Stimulated activated CD4-positive, alpha-beta T cell treated with anti-CD3 and anti-CD28 coated beads, Interleukin-12 subunit alpha, Interleukin-12 subunit beta, amount 100 ng/mL, for 4 hours (primary cell): Measurements from ENCODE around the gene TMEM82.
A peak's percentile ranks its signal among the peaks of the same experiment; 100 is the strongest.
"Not testable (repeated sequence)": the region's sequence is repeated elsewhere in the genome, so short reads cannot be mapped to it uniquely, and the experiment has no call there.

Experiments
- DNase-seq: peaks from one replicate; pipeline ENCODE4 v3.0.0-alpha.2; 2020

The TMEM82 gene

DNA sequence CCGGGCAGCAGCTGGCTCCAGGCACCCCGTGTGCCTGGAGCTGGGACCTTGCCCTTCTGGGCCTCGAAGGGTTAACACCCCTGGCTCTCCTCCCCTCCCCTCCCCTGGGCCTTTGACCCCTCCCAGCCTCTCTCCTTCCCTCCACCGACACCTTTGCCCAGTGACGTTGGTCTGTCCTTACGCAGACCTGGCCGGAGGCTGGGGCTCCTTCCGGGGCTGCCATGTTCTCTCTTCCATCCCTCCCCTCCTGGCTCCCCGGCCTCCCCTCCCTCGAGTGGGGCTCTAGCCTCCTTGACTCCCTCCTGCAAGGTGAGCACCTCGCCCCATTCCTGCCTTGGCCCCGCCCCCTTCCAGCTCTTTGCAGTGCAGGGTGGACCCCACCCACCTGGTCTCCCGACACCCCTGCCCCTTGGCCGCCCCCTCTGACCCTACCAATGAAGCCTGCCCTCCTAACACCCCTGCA is at the start of gene TMEM82:
TMEM82 (plus strand) TSS at position 161 of the 463 bp plus-strand sequence; CDS start at position 222, 61 bp downstream.
- no peak for DNase-seq

GRCh38 chr1:15693371-15693770 is 48.9 kb upstream of the TMEM82 start:
- DNase-seq: no peak

DNA sequence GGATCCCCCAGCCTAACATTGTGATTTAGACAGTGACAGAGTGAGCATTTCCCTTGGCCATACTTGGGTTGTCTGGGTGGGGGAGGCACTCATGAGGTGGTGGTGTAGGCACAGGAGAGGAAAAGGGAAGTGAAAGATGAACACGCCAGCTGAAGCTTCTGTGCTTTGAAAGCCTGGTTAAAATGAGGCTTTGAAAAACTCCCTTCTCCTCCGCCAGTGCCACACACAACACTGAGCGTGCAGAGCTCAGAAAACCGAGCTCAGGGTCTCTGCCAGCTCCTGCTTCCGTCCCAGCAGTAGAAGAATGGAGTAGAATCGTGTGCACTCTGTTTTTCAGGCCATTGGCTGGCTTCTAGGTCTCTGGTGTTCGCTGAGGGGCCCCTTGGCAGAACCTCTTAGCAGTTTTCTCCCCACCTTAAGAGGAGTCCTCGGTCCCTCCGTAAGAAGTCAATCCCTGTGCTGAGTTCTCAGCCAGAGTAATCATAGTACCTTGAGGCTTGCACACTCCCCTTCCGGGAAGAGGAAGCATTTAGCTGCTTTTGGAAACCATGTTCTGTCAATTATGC is 45.3 kb upstream of the TMEM82 start:
- DNase-seq: peak; percentile 16

- no peak for DNase-seq
Observed at GRCh38 chr1:15698201-15698600, 44.1 kb upstream of the TMEM82 start.

DNA sequence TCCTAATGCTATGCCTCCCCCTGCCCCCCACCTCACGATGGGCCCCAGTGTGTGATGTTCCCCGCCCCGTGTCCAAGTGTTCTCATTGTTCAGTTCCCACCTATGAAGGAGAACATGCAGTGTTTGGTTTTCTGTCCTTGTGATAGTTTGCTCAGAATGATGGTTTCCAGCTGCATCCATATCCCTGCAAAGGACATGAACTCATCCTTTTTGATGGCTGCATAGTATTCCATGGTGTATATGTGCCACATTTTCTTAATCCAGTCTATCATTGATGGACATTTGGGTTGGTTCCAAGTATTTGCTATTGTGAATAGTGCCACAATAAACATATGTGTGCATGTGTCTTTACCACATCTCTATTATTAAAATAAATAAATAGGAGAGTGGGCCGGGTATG is 43.0 kb upstream of the TMEM82 start:
- DNase-seq: not testable (repeated sequence)

DNA sequence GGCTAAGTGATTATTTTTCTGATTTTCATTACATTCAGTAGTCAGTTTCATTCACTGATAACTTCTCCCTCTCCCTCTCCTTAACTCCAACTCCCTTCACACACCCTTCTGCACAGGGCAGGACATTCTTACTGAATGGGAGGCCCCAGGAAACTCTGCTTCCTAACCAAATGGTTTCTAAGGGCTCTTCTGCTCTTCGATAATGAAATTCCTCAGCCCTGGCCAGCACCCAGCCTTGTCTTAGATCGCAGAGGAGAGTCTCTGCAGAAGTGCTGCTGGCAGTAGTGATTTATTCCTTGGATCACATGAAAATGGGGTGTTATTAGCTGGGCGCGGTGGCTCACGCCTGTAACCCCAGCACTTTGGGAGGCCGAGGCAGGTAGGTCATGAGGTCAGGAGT is 41.8 kb upstream of the TMEM82 start:
- no peak for DNase-seq

- no peak for DNase-seq
Observed at GRCh38 chr1:15701784-15702183, 40.5 kb upstream of the TMEM82 start.

DNA sequence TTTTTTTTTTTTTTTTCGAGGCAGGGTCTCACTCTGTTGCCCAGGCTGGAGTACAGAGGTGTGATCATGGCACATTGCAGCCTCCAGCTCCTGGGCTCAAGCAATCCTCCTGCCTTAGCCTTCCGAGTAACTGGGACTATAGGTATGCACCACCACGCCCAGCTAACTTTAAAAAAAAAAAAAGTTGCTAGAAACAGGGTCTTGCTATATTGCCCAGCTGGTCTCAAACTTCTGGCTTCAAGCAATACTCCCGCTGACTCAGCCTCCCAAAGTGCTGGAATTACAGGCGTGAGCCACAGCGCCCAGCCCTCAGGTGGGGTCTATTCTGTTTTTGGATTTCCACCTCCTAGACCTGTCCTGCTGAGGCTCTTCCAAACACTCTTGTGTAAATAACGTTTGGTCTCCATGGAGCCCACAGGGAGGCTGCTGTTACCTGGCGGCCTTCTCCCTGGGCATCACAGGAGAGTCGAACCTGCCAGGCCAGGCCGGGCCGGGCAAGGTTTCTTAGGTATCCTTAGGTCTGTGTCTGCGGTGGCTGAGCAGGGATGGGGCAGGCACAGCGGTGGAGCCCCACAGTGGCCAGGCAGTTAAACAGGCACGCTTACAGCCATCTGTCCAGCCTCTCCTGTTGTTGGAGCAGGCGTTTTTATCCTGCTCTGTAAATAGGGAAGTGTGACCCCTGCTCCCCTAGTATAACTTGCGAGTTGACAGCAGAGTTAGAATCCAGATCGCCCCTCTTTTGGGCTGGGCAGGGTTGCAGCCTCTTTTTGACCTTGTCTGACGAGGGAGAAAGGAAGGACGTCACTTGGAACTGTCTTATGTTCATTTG is 39.4 kb upstream of the TMEM82 start:
- no peak for DNase-seq

DNA sequence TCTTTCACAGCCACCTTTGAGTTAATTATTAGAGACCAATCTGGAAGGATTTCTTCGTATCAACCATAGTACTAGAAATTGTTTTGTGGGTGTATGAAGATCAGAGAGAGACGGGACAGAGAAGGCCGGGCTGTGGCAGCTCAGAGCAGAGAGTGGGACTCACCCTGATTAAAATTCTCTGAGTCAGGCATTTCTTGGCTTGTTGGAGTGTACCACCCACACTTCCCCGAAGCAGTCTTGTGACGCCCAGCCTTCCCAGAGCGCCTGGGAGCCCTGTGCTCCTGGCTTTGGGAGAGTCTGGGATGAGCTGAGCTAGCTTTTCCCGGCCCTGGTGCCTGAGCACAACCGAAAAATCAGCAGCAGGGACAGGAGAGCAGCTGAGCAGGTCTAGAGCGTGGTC is 38.7 kb upstream of the TMEM82 start:
- DNase-seq: no peak

DNA sequence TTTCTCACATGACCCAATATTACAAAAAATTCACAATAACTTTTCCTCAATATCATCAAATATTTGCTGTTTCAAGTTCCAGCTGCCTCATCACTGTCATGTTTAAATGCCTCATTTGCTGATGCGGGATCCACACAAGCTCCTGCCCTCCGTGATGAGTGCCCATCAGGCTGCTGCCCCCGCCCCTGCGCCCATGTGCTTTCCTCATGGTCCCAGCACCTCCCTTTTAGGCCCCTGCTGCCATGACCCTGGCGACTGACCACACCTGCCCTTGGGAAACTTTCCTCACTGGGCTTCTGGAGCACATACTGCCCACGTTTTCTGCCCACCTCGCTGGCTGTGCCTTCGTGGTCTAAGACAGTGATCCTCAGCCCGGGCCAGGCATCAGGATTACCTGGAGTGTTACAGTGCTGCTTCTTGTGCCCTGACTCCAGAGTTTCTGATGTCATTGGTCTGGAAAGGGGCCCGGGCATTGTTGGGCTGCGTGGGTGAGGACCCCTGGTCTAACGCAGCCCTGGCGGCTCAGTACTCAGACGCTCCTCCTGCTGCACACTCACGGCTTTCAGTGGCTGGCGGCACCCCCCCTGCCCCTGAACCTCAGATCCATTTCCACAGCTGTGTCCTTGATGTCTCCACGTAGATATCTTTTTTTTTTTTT is 37.6 kb upstream of the TMEM82 start:
- DNase-seq: no peak

- DNase-seq: no peak
Observed at GRCh38 chr1:15705184-15705566, 37.1 kb upstream of the TMEM82 start.

- no peak for DNase-seq
Observed at GRCh38 chr1:15706751-15707150, 35.5 kb upstream of the TMEM82 start.

DNA sequence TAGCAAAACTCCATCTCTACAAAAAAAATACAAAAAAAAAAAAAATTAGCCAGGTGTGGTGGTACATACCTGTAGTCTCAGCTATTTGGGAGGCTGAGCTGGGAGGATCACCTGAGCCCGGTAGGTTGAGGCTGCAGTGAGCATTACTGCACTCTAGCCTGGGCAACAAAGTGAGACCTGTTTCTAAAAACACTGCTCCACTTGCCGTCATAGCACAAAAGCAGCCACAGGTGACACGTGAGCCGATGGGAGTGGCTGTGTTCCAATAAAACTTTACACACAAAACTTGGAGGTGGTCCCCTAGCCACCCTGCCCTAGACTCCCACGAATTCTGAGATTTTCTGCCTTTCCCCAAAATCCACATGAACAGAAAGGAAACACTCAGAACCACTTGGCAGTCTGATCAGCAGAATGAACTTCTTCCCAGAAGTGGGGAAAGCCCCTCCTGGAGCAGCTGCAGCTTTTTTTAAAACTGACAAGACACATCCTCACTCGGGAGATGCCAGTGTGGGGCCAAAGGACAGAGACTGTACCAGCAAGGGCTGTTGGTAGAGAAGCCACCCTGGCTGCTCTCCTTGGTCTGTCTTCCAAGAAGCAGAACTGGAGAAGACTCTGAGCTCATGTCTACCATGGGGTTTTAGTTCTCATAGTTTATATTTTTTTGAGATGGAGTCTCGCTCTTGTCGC is 34.9 kb upstream of the TMEM82 start:
- DNase-seq: no peak

DNA sequence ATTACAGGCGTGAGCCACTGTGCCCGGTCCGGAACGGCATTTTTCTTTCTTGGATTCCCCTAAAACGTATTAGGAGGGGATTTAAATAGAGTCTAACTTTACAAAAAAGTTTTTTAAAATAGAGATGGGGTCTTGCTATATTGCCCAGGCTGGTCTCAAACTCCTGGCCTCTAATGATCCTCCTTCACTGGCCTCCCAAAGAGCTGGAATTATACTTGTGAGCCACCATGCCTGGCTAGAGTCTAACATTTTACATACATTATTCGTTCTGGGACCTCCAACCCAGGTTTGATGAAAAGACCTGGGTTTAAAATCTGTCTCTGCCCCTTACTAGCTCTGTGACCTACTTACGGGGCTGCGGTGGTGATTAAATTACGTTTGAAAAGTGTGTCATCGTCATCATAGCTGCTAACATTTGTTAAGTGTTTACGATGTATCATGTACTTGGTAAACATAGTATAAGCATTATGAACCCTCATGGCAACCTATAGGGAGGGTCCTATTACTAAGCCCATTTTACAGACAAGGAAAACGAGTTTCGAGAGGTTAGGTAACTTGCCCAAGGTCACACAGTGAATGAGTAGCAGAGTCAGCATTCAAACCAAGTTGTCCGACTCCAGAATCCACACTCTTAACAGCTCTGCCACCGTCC is 33.7 kb upstream of the TMEM82 start:
- DNase-seq: no peak

- DNase-seq: no peak
Observed at GRCh38 chr1:15709226-15709625, 33.1 kb upstream of the TMEM82 start.

GRCh38 chr1:15712168-15712567 is 30.1 kb upstream of the TMEM82 start:
- DNase-seq: no peak

DNA sequence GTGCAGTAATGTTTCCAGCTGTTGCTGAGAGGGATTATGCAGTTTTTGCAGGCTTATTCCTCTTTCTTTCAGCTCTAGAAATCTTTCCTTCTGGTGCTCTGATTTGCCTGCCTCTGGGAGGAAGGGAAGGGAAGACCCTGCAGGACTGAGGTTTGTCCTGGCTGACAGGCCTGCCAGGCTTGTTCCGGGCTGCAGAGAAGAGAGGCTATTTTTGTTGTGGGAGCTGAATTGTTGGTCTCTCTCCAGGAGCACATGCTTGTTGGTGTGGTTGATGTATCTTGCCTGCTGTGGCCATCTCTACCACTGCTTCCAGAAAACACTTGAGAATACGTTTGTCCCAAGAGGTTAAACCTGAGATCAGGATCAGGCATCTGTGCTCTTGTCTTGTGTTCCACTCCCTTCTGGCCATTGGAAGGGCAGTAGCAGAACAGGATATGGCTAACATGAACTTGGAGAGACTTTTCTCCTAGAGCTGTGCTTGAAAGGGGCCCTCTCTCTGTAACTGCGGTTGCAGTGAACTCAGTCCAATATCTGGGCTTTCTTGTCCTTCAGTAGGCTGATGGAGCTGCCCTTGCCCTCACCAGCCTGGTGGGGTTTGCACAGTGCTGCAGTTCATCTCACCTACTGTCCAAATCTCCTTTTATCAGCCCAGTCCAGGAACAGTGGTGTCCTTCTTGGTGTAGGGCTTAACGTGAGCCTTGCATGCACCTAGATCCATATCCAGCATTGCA is 27.7 kb upstream of the TMEM82 start:
- no peak for DNase-seq

DNA sequence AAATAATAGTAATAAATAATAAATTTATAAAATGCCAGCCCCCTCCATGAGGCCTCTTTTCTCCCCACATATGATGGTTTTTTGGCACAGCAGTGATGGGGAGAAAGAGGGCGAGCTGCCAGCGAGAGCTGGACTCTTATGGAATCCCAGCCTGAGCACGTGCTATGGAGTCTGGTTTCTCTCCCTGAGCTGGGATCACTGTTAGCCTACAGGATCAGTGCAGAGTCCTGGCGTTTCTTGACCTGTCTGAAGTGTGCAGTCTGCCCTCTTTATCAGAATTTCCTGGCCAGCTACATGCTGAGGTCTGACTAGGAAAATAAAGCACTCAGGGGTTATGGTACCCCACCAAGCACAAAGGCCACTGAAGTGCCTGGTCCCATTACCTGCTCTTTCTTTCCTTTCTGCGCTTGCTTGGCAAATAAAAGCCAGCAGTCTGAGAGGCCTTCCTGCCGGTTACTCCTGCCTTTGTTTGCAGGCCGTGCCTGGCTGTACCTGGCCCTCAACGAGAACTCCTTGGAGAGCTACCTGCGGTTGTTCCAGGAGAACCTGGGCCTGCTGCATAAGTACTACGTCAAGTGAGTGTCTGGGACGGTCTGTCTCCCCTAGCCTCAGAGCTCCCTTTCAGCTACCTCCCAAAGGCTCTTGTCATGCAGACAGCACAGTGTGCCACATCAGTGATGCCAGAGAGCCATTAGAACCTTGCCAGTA is 24.7 kb upstream of the TMEM82 start:
- DNase-seq: no peak

DNA sequence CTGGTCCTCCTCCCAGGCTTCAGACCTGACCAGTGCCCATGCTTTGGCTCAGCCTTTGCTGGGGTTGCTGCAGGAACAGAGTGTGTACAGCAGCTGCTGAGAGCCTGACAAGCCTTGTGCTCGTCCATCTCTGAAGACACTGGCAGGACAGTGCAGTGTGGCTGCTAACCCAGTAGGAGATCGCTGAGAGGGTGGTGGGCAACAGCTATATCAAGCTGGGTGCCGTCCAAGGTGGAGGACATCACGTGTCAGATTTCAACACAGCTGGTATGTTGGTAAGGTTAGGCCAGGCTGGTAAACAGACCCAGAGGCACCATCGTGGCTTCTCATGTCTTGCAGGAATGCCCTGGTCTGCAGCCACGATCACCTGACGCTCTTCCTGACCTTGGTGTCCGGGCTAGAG is 24.1 kb upstream of the TMEM82 start:
- DNase-seq: no peak

- DNase-seq: no peak
Observed at GRCh38 chr1:15719381-15720120, 22.7 kb upstream of the TMEM82 start.

DNA sequence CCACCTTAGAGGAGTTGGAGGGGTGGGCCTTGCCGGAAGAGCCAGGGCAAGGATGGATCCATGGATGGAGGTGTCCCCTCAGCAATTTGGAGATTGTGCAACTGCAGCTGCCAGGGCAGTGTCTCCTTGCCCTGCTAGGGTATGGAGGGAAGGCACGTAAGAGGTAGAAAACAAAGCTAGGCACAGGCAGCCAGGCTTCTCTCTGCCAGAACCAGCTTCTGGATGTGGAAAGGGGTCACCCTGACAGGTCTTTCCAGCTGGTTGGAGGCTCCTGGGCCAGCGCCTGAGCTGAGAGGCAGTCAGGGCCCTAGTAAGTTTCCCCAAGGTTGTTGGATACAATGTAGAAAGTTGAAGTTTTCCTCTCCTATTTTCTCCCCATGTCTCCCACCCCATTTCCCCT is 21.4 kb upstream of the TMEM82 start:
- no peak for DNase-seq
